ENCODE measurements around the gene SH3BP1.

SH3BP1 gene

DNA sequence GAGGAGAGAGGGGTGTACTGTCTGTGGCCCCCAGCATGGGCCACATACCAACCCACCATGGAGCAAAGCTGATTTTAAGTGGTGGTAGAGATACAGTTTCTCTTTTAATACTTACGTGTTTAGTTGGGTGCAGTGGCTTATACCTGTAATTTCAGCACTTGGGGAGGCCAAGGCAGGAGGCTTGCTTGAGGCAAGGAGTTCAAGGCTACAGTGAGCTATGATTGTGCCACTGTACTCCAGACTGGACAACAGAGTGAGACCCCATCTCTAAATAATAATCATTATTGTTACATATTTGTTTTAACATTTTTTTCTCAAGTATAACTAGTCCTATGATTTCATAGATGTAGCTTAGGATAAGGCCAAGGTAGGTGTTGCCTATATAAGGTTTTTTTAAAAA is 22.0 kb upstream of the SH3BP1 start:
- DNase-seq = no peak

DNA sequence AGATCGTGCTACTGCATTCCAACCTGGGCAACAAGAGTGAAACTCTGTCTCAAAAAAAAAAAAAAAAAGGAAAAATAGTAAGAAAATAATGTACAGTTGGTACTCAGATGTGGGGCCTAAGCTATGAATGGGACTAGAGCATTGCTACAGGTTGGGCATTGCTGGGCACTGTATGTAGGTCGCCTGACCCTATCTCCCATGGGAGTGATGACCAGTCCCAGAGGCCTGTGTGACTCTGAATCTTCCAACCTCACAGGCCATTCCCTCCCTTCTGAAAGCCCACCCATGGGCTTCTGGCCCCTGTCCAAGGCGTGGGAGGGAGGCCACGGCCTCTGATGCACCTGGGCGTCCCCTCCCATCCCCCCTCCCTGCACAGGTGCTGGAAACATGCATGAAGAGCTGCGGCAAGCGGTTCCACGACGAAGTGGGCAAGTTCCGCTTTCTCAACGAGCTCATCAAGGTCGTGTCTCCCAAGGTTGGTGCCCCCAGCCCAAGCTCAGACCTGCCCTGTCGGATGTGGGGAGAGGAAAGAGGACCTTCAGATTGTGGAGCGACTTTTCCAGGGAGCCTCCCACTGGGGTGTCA is 21.3 kb upstream of the SH3BP1 start:
- no peak for DNase-seq

DNA sequence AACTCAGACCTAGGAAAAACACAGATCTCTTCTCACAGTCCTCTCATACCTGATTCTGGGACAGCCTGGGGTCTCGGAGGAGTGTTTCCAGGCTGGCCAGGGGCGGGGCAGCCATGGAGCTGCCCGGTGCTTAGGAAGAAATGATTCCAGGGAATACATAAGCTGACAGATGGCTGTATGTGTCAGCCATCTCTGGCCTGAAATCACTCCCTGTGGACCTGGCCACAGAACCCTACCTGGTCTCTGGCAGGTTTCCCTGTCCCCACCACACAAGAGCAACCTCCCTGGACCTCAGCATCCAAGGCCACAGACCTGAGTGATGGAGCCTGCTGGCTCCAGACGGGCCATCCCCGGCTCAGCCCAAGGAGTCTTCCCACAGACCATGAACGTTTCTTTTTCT is 20.8 kb upstream of the SH3BP1 start:
- DNase-seq = no peak

DNA sequence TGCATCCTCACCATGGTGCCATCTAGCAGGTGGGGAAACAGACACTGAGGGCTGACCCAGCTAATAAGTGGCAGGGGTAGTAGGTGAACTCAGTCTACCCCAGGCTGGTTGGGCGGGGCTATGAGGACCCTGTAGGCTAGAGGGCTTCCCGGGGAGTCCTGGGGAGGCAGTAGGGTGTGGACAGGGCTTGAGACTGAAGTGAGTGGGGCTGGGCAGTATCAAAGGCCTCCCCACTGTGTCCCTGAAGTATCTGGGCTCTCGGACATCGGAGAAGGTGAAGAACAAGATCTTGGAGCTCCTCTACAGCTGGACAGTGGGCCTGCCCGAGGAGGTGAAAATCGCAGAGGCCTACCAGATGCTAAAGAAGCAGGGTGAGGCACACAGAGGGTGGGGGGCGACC is 19.5 kb upstream of the SH3BP1 start:
- no peak for DNase-seq

DNA sequence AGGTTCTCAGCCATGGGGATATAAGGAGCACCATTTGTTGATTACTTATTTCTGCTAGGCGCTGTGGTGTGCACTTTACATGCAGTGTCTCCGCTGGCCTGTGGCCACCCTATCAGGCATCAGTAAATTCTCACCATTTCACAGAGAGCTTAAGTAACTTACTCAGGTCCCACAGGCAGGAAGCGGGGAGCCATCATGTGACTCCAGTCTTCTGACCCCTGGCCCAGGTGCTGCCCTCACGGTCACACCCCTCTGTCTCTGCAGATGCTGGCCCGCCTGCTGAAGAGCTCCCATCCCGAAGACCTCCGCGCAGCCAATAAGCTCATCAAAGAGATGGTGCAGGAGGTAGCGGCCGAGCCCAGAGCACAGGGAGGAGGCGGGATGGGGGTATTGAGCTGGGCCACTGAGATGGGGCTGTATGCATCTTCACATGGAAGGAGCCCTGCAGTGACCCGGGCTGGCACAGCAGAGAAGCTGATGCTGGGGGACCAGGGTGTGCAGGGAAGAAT is 18.1 kb upstream of the SH3BP1 start:
- no peak for DNase-seq

DNA sequence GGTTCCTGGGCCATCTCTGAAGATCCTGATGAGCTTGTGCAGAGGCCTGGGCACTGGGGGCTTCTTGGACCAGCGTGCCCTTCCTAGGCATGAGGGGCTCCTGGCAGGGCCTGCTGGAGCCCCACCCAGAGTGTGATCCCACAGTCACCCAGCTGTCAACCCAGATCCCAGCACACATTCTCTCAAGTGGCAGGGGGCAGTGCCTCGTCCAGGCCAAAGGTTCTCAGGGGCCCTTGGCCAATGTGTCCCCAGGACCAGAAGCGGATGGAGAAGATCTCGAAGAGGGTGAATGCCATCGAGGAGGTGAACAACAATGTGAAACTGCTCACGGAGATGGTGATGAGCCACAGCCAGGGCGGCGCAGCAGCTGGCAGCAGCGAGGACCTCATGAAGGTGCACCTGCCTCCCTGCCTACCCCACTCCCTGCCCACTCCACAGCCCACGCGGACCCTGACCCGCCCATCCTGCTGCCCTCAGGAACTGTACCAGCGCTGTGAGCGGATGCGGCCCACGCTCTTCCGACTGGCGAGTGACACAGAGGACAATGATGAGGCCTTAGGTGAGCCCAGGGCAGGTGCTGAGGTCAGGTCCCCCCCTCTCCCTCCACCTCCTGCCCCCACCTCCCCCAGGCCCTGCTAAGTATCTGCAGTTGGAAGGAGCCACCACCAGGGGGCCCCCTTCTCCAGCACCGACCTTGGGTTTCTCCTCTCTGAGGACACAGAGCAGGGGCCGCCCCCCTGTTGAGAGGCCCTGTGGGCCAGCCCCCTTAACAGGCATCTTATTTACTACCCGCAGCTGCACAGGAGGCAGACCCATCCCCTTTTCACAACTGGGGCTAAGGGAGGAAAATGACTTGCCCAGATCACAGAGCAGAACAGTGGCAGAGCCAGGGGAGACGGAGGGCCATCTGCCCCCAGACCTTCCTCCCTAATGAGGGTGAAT is 16.1 kb upstream of the SH3BP1 start:
- DNase-seq = peak; percentile 23 to 36

DNA sequence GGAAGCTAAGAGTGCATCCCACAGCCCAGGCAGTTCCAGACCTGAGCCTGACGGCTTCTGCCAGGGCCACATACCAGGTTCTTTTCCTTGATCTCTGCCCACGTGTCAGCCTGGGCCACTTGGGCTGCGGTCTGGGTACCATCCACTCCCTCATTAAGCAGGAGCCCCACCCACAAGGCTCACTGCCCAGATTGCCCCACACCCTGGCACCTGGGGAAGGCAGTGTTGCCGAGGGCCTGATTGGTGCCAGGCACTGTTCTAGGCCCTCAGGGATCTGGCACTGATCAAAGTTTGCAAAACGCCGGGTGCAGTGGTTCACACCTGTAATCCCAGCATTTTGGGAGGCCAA is 15.5 kb upstream of the SH3BP1 start:
- DNase-seq = no peak

DNA sequence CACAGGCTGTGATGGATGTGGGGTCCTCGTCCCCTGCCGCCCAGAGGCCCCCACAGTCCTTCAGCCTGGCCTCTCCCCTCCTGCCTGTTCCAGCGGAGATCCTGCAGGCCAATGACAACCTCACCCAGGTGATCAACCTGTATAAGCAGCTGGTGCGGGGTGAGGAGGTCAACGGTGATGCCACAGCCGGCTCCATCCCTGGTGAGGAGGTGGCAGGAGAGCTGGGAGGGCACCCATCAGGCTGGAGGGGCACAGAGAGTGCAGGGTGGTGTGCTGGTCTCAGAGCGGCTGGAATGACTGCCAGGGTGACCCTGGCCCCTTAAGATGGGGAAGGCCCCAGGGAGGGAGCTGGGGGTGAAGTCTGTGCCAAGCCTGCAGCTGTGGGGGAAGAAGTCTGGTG is 14.6 kb upstream of the SH3BP1 start:
- DNase-seq = no peak

DNA sequence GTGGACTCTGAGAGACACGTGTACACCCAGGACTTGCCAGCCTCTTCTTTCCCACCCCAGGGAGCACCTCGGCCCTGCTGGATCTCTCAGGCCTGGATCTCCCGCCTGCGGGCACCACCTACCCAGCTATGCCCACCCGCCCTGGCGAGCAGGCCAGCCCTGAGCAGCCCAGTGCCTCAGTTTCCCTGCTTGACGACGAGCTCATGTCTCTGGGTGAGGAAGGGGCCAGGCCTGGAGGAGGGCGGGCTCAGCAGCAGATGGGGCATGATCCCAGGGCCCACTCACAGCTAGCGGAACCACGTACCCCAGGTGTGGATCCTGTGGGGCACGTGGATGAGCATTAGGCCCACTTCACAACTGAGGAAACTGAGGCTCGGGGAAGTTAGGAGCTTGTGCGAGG is 13.7 kb upstream of the SH3BP1 start:
- DNase-seq = no peak

DNA sequence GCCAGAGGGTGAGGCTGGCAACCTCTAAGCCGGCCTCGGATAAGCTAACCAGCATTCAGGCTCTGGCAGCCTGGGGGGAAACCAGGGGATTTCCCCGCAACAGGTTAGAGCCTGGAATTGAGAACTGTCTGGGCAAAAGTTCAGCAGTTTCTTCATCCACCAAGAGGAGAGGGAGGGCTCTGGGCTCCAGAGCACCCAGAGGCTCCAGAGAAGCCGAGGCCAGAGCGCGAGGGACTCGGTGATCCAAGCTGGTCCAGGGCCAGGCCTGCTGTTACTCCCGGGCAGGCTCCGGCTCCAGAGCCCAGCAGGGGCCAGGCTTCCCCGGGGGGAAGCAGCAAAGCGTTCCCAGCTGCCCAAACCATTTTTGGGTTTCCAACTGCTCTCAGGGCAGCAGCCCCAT is 13.3 kb upstream of the SH3BP1 start:
- no peak for DNase-seq

DNA sequence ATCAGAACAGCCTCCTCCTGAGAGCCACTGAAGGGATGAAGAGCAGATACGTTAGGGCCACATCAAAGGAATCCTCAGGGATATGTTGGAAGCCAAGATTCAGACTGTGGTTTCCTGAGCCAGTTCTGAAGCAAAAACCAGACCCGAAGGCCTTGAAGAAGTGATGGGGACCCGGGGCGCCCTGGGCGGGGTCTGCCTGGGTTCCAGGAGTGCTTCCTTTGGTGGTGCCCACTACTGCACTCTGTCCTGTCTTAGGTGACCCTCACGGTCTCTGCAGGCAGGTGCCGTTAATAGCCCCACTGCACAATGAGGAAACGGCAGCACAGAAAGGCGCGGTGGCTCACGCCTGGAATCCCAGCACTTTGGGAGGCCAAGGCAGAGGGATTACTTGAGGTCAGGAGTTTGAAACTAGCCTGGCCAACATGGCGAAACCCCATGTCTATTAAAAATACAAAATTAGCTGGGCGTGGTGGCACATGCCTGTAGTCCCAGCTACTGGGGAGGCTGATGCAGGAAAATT is 12.9 kb upstream of the SH3BP1 start:
- no peak for DNase-seq

DNA sequence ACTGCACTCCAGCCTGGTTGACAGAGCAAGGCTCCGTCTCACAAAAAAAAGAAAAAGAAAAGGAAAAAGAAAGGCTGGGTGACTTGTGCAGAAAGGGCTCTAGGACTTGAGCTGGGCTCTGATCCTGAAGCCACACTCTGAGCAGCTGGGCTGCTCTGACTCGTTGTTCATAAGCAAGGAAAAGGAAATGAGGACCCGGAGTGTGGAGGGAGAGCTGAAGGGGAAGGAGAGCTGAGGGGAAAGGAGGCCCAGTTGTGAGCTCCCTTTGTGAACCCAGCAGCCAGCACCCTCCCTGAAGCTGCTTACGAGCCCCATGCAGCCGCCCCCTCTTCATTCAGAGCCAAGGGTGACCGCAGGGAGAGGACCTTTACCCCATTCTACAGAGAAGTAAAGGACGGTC is 12.3 kb upstream of the SH3BP1 start:
- no peak for DNase-seq

DNA sequence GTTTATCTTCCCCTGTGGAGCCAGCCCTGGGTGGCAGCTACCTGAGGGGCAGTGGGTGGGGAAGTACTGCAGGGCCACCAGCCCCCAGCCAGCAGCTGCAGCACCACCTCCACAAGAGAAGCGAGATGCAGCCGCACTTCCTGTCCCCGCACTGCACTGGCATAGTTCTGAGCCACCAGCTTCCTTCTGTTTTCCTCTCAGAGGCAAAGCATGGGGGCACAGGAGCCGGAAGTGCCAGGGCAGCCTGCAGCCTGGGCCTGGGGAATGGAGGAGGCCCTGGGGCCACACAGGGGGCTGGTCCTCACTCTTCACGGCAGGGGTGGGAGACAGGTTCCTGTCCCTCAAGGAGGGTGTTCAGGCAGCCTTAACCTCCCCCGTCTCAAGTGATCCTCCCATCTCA is 11.9 kb upstream of the SH3BP1 start:
- DNase-seq = no peak

DNA sequence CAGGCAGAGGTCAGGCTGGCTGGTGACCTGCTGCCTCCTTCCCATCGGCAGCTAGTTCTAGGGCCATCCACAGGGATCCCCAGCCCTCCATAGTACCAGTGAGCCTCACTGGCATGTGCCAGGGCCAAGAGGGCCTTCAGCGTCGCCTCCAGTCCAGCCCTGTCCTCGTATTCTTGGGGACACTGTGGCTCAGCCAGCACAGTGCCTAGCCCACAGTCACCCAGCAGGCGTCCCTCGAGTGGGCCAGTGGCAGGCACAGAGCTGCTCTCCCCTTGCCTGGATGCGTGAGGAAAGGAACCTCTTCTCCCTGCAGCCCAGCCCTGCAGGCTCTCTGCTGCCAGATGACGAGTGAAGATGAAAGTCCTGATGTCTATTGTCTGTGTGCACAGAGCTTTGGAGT is 10.6 kb upstream of the SH3BP1 start:
- DNase-seq = no peak

DNA sequence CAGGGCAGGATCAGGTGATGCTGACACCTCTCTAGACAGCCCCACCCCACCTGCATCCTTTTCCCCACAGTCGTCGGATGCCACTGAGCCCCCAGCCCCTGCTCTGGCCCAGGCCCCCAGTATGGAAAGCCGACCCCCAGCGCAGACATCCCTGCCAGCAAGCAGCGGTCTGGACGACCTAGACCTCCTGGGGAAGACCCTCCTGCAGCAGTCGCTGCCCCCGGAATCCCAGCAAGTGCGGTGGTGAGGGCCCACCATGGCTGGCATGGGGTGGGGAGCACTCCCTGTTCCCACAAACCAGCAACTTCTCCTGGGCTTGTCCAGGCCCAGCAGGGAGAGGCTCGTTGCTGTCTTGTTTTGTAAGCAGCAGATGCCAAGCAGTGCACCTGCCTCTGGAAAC is 9.5 kb upstream of the SH3BP1 start:
- DNase-seq = no peak

DNA sequence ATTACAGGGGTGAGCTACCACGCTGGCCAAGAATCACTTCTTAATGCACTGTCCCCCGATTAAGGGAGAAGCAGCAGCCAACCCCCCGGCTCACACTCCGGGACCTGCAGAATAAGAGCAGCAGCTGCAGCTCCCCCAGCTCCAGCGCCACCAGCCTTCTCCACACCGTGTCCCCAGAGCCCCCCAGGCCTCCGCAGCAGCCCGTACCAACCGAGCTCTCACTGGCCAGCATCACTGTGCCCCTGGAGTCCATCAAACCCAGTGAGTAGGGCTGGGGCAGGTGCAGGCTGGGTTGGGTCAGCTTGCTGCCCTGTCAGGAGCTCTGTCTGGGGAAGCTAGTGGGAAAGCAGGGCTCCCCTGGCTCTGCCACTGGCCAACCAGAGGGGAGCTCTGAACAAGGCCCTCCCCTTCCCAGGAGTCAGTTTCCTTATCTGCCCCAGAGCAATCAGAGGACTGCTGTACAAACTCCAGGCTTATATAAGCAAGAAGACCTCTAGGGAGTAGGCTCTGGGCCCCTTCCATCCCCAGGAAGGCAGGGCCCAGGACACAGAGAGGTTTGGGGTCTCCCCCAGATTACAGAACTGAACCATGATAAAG is 8.5 kb upstream of the SH3BP1 start:
- DNase-seq = no peak

DNA sequence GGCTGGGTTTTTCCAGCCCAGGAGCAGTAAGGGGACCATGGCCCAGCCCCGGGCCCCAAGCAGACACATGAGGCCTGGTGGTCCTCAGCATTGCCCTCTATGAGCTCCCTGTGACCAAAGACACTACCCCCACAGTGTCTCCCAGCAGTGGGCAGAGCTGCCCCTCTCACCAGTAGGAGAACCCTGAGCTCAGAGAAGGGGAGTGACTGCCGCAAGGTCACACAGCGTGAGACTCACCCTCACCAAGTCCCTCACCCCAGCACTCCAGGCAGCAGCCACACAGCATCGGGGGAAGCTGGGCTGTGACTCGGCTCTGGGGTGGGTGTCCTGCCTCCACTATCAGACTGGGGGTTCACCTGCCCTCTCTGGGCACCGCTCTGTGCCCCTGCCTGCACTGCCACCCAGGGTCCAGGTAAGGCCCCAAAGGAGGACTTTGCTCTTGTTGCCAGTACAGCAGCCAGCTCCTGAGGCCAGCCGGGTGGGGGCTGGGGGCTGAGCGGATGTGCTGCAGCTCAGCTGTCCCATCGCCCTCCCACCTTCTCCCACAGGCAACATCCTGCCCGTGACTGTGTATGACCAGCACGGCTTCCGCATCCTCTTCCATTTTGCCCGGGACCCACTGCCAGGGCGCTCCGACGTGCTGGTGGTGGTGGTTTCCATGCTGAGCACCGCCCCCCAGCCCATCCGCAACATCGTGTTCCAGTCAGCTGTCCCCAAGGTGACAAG is 7.9 kb upstream of the SH3BP1 start:
- DNase-seq = no peak

DNA sequence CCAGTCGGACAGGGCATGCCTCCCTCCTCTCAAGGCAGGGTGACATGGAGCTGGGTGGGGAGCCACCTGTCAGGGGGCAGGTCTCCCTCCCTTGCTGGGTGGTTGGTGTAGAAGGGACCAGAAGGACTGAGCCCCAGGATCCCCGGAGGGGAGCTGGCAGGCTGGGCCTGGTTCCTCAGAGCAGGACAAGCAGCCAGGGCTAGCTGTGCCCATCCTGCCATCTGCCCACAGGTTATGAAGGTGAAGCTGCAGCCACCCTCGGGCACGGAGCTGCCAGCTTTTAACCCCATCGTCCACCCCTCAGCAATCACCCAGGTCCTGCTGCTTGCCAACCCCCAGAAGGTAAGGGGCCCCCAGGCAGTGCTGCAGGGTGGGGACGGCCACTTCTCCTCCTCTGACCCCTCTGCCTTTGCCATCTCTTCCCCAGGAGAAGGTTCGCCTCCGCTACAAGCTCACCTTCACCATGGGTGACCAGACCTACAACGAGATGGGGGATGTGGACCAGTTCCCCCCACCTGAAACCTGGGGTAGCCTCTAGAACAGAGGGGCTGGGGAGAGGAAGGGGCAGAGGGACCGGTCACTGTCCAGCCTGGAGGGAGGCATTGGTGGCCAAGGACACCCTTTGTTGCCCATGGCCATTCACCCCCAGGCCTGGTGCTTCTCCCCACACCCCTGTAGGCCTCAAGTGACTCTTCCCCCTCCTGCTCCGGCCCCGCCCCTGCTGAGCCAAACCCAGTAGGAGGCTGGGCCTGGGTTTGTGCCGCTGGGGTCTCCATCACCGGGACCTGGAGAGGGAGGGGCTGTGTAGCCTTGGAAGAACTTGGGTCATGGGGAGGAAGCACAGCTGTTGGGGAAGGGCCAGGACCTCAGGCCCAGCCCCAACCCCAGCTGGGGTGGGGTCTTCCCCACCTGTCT is 7.0 kb upstream of the SH3BP1 start:
- DNase-seq = no peak

DNA sequence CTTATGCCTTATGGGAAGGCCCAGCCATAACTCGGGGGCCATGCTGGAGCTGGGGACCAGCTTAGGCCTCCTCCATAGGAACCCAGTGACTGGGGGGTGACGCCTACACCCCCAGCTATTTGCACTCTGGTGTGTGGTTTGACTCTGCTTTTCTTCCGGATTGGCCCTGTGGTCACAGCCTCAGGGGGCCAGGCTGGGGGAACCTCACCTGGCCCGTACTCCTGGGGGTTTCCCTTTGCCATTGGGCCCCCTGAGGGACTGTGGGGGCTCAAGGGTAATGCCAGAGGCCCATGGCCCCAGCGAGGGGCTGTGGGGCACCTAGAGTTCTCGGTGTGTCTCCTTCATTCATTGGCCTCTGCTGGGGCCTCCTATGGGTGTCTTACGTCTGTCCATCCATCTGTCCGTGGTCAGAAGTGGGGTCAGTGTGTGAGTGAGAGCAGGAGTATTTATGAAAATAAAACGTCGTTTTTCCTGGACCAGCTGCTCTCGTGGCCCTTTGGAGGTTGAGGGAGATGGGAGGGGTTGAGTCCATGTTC is 6.3 kb upstream of the SH3BP1 start:
- no peak for DNase-seq

DNA sequence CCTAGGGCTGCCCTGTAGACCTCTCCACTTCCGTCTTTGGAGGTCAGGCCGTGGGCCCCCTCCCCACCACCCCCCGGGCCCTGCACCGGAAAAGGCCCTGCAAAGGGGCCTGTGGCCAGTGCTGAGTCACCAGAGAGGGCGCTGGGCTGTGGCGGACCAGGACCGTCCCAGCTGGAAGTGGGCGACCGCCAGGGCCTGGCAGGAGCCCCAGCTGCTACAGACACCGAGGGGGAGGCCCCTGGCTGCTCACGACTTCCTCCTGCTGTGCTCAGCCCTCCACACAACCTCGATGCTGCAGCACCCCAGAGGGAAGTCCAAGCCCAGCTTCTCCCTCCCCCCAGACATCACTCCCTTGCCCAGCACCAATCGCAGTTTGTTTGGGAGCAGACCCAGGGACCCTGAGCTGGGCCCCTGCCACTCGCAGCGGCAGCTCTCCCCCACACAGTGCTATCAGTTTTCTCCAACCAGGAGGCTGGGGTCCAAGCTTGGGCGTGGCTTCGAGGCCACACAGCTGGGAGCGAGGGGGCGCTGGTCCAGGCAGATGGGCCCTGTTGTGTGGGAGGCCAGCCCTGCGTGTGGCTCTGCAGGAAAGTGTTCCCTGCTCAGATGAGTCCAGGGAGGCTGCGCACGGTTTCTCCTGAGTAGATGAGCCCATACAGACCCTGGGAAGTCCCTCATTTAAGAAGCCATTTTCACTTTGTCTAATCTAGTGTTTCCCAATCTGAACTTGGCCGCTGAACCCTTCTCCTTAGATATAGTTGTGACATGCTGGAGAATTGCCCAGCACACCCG is 5.6 kb upstream of the SH3BP1 start:
- DNase-seq = peak; percentile 20 to 50

DNA sequence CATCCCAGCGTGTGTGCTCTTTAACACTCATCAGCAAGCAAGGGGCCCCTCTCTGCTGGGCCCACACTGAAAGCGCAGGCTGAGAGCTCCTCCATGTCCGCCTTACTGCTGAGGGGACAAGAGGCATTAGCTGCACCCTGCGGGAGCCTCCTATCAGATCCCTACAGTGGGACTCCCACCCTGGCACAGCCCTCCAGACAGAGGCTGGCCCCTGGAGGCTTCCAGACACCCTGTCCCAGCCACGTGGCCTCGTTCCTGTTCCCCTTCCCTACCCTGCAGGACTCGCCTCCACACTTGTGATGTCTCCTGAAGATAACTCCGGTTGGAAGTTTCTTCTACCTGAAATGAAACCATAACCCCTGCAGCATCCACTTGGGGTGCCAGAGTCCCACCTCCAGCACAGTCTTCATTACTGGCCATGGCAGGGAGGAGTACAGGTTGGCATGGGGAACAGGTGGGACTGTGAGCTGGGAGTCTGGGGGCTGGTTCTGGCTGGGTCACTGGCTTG is 5.0 kb upstream of the SH3BP1 start:
- no peak for DNase-seq

Measured in NCI-H2081 (cell line).